Retinal pigment epithelial cell (primary cell): ENCODE results near the gene TRPM8.
"Not testable (repeated sequence)": the region's sequence is repeated elsewhere in the genome, so short reads cannot be mapped to it uniquely, and the experiment has no call there.

Source experiments
- DNase-seq: peaks from one replicate; pipeline ENCODE4 v3.0.0-alpha.2; 2010; ENCODE audit warnings: low read depth
- H3K4me3 ChIP-seq: 2 replicates; pipeline ENCODE4 v1.5.1; 2011; ENCODE audit warnings: mild to moderate bottlenecking, low read length, control low read depth, moderate library complexity
- CTCF ChIP-seq: conservative IDR thresholded peaks from 2 replicates; pipeline ENCODE4 v1.5.1; 2011; ENCODE audit warnings: low read depth, low read length, control low read depth, inconsistent platforms

The TRPM8 gene

DNA sequence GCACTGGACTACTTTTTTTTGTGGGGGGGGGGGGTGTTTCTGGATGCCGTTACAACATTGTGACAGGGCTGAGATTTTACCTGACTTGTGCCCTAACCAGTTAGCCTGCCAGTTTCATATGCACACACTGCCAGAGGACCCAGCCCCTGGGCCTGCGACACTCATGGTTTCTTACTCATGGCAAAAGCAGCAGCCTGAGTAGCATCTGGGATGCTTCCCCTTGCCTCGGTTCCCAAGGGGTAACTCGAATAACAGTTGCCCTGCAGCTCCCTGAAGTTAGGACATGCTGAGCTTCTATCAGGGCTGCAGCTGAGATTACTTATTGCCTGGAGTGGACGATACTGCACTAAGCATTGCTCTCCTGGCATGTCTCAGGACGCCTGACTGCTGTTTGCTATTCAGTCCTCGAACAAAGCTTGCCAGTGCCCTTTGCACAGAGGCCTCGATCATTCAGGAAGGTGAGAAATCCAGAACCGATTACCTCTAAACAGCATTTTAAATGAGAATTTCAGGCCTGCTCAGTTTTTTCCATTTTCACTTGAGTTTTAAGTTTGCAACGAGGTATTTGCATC is 47.9 kb downstream of the TRPM8 start:
- TF ChIP-seq CTCF = no peak

GRCh38 chr2:233965646-233966045 is 48.5 kb downstream of the TRPM8 start:
- DNase-seq, H3K4me3 ChIP-seq: not testable (repeated sequence)

More for the DNA sequence above, 47.9 kb downstream of the TRPM8 start:
- DNase-seq = no peak
- no peak overlapping the region for H3K4me3 ChIP-seq

- no peak for DNase-seq
- TF ChIP-seq CTCF = no peak
Measured at GRCh38 chr2:233966388-233966787, 49.2 kb downstream of the TRPM8 start.

GRCh38 chr2:233967164-233967563 is 50.0 kb downstream of the TRPM8 start:
- DNase-seq = no peak
- TF ChIP-seq CTCF = no peak
- H3K4me3 ChIP-seq = no peak overlapping the region

More at GRCh38 chr2:233966388-233966787, 49.2 kb downstream of the TRPM8 start:
- H3K4me3 ChIP-seq = no peak overlapping the region

DNA sequence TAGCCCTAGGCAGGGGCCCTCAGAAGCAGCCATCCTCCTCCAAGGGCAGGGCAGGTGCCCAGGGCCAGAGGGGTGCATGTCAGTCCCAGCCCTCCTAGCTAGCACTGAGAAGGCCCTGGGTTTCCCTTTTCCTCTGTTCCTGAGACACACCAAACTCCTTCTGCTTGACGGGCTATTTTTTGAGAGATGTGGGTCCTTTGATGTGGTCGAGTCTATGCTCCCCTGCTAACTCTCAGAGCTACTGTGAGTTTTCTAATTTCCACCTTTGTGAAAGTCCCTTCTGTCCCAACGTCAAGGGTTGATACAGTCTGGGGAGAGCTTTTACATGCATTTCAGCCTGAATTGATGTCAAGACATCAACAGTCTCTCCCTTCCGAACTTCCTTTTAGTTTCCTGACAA is 51.4 kb downstream of the TRPM8 start:
- TF ChIP-seq CTCF = no peak
- no peak for DNase-seq
- no peak overlapping the region for H3K4me3 ChIP-seq

GRCh38 chr2:233972460-233972859 is 55.3 kb downstream of the TRPM8 start:
- DNase-seq, H3K4me3 ChIP-seq: not testable (repeated sequence)

- no peak for TF ChIP-seq CTCF
- no peak for DNase-seq
- no peak overlapping the region for H3K4me3 ChIP-seq
Measured at GRCh38 chr2:233972941-233973575, 55.9 kb downstream of the TRPM8 start.

DNA sequence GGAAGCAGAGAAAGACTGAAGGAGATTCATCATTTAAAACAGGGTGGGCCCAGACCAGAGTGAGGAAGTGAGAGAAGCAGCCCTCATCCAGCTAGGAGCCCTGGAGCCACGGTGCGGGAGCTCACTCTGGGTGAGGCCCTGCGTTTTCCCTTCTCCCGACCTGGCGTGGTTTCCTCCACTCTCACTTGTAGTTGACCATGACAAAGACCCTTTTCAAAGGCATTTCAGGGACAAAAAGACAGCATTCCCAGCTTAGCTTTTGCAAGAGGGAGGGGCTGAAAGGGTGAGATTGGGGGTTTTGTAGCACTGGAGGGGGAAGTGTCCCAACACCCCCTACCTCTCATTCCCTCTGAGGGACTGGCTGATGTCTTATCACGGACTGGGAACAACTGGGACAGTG is 56.6 kb downstream of the TRPM8 start:
- TF ChIP-seq CTCF = no peak
- H3K4me3 ChIP-seq = no peak overlapping the region
- no peak for DNase-seq
